HG03460 (cell line): ENCODE measurements around the gene PDE11A.

ENCODE experiments used
- ATAC-seq: cut with Tn5 transposase; IDR thresholded peaks from one replicate; pipeline ENCODE4 v1.9.1; 2021; ENCODE audit not compliant: unreplicated experiment

The PDE11A gene

DNA sequence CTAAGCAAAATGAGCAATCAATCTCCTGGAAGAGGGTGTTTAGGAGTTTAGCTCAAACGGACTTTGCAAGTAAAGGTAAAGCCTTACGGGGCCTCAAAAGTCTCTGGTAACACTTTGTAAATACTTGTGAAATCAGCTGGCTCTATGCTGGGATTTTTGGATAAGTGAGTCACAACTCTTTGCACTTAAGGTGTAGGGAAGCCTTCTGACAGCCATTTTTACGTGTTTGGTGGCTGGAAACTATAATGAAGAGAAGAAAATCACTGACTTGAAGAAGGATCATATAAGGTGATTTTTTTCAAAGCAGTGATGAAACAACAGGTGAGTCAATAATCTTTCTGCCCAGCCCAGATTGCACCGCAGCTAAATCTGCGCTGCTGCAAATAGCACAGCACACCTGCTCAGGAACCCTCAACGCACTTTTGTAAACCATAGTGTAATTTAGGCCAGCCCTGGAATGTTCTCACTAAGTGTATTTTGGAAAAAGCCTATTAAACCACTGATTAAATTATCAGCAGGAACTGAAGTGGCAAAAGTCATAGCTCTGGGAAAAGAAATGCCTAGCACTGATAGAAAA lies 461.2 kb downstream of the PDE11A start:
- no peak for ATAC-seq

- no peak for ATAC-seq
These were observed 461.8 kb downstream of the PDE11A start for GRCh38 chr2:177610813-177611212.

DNA sequence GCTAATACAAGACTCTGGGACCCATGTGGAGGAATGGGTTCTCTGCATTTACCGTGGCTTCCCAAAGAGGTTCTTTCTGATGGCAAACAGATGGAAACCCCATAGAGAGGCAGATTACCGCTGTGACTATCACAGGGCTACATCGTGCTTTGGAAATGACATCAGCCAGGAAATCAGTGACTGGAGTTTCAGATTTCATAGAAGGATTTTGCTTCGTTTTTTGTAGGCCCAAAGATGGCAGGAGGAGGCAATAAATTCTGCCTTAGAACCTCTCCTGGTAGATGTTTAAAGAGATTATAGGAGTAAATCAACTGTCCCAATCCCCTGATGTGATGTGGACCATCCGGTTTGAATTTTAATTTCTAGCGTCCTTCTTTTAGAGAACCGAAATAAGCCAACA lies 465.9 kb downstream of the PDE11A start:
- no peak for ATAC-seq

- no peak for ATAC-seq
These were observed 468.1 kb downstream of the PDE11A start for GRCh38 chr2:177604271-177605065.

DNA sequence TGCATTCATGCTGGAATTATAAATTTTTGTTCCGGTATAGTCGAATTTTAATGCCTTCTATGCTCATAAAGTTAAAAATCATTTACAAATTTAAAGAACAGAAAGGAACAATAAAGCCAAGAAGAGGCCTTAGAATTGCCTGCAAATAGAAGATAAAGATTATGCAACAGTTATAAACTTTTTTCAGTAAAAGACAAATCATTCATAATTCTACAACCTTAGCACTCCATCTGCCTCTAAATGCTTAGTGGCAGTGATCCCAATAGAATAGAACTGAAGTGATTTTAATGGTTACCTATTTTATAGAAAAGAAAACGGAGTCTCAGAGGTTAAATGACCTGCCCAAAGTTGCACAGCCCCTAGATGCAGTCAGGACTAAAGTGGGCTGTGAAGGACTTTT lies 468.8 kb downstream of the PDE11A start:
- ATAC-seq, result no peak

DNA sequence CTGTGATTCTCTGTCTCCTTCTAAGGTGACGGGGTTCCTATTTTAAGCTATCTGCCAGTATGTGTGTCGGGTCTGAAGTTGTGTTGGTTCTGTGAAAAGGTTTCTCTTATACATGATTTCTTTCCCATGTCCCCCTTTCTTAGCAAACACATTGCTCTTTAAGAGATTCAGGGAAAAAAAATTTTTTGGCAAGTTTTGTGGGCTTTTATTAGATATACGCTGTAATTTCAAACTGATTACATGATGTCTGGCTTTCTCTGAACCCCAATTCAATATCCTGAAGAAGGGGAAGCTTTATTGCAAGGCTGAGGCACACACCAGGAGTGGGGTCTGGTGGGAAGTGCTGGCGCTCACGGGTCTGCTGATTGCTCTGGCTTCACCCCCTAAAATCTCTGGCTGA lies 469.4 kb downstream of the PDE11A start:
- ATAC-seq, result no peak

GRCh38 chr2:177602611-177603164 lies 469.9 kb downstream of the PDE11A start:
- no peak for ATAC-seq

DNA sequence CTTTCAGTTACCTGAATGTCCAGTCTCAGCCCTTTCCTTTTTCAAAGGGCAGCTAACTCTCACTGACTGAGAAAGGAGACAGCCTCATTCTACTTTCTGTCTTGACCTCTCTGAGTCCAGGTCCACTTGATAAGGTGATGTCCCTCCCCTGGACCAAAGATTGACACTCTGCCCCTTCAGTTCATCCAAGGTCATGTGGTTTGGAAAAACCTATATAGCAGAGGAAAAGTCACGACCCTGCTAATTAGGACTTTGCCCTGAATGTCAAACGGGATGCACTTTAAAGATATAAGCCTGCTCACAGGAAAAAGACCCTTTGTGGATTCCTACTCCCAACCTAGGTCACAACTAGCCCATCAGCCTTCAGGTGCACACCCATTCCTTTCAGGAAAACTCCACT lies 471.7 kb downstream of the PDE11A start:
- no peak for ATAC-seq

GRCh38 chr2:177599956-177600355 lies 472.6 kb downstream of the PDE11A start:
- no peak for ATAC-seq

DNA sequence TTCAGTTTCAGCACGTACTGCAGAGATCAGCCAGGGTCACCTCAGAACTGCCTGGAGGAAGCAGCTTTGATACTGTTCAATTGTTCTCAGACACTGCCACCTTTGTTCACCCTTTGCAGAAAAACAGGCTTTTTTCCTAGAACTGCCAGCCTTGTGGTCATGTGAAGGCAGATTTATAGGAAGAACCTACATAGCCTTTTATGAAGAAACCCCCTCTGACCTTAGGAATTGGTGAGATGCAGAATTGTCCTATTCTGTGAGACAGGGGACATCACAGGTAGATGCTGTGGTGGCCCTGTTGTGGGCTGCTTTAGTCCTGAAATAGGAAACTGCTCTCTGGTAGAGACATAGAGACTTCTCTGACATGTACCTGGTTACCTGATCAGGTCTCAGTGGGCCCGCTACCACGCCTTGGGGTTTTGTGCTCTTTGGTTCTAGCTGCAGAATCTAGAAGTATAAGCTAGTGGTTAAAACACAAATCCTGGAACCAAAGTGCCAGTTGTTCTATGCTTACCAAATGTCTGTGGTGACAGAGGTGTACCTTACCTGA lies 473.4 kb downstream of the PDE11A start:
- no peak for ATAC-seq

GRCh38 chr2:177598326-177599138 lies 474.0 kb downstream of the PDE11A start:
- ATAC-seq, result no peak

GRCh38 chr2:177597759-177598158 lies 474.8 kb downstream of the PDE11A start:
- no peak for ATAC-seq

- ATAC-seq, result no peak
These were observed 475.7 kb downstream of the PDE11A start for GRCh38 chr2:177596866-177597265.

GRCh38 chr2:177595126-177595845 lies 477.3 kb downstream of the PDE11A start:
- no peak for ATAC-seq

GRCh38 chr2:177593402-177593801 lies 479.2 kb downstream of the PDE11A start:
- ATAC-seq, result no peak

GRCh38 chr2:177592945-177593344 lies 479.6 kb downstream of the PDE11A start:
- no peak for ATAC-seq

DNA sequence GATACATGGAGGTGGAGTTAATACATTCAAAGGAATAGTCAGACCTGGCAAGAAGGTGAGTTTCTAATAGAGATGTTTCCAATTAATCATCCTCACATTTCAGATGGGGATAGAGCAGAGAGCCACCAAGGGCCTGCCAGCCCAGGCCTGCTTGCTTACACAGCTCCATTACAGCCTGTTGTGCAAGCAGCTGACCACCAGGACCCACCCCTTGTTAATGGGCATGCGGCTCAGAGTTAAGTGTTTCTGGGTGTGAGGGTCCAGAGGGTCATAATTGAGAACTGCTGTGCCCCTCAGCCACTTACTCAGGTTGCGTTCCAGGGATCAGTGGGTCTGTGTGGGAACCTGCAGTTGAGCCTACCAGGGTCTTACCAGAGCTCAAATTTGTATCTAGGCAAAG lies 480.2 kb downstream of the PDE11A start:
- ATAC-seq, result no peak

DNA sequence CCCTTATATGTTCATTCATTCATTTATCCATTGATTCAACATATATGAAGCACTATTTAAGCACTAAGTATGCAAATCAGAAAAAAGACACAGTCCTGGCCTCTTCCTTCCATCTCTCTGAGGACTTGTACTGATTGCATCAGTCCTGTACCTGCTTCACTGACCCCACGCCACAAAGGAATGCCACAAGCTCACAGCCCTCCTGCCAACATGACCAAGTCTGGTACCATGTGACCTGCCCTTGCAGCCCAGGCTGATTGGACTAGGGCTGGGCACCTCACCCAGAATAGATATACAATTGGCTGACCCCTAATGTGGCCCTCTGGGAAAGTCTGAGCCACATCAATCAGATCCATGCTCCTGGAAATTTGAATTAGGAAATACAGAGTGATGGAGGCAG lies 483.4 kb downstream of the PDE11A start:
- ATAC-seq, result no peak

- no peak for ATAC-seq
These were observed 483.9 kb downstream of the PDE11A start for GRCh38 chr2:177588671-177589070.

DNA sequence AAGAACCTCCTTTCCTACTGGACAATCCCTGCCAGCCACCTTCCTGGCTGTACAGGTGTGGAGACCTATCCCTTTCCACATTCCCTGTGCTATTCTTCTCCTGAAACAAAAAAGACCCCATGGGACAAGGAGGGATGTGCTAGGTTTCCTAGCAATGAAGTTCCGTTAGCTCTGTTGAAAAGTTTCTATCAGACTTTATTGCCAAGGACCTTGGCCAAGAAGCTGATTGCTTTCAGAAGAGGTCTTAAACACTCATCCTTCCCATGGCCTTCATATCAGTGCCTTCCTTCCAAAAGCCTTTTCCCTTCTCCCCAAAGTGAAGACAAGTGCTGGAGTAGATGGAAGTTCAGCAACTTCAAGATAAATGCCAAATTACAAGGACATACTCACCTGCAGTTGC lies 485.2 kb downstream of the PDE11A start:
- no peak for ATAC-seq

GRCh38 chr2:177586154-177586553 lies 486.4 kb downstream of the PDE11A start:
- no peak for ATAC-seq
